Neural cell (in vitro differentiated cells): ENCODE results near the gene OBSCN. TPM values are rescaled to one million over a fixed set of nuclear protein-coding genes. Genes with fewer than 3 reads are reported as not detected.

Source experiments
- H2AFZ ChIP-seq: fragments of 200-600, 300-800 bp; sonication (generic), shearing (Covaris generic); 2 replicates; pipeline ENCODE4 v1.6.0; 2014; ENCODE audit warnings: low read depth, mild to moderate bottlenecking, antibody characterized with exemption, low read length, moderate library complexity
- H3F3A ChIP-seq: fragments of 200-600 bp; shearing (Covaris generic); 2 replicates; pipeline ENCODE4 v1.6.1; 2016; ENCODE audit warnings: mild to moderate bottlenecking, moderate library complexity, mixed read lengths, antibody characterized with exemption, low read length; ENCODE audit not compliant: insufficient read depth, poor library complexity, severe bottlenecking
- H3K27ac ChIP-seq: fragments of 200-600, 300-800 bp; sonication (generic), shearing (Covaris generic); 2 replicates; pipeline ENCODE4 v1.5.1; 2014; ENCODE audit warnings: mild to moderate bottlenecking, low read length, moderate library complexity
- H3K27me3 ChIP-seq: fragments of 300-800, 200-600 bp; sonication (generic), shearing (Covaris generic); 2 replicates; pipeline ENCODE4 v1.6.0; 2014; ENCODE audit warnings: mild to moderate bottlenecking, low read depth, low read length, moderate library complexity; ENCODE audit not compliant: insufficient read depth
- H3K36me3 ChIP-seq: fragments of 300-800, 200-600 bp; sonication (generic), shearing (Covaris generic); 2 replicates; pipeline ENCODE4 v1.5.1; 2014; ENCODE audit warnings: mild to moderate bottlenecking, antibody characterized with exemption, low read length, moderate library complexity; ENCODE audit not compliant: insufficient read depth
- H3K4me2 ChIP-seq: fragments of 300-800, 200-600 bp; sonication (generic), shearing (Covaris generic); 2 replicates; pipeline ENCODE4 v1.6.0; 2014; ENCODE audit warnings: mild to moderate bottlenecking, low read length
- H3K4me3 ChIP-seq: fragments of 300-800, 200-600 bp; sonication (generic), shearing (Covaris generic); 2 replicates; pipeline ENCODE4 v1.5.1; 2014; ENCODE audit warnings: mild to moderate bottlenecking, low read length, moderate library complexity
- H3K79me2 ChIP-seq: fragments of 200-600 bp; shearing (Covaris generic); replicated peaks from 2 replicates; pipeline ENCODE4 v1.6.0; 2014; ENCODE audit warnings: mild to moderate bottlenecking, low read length, moderate library complexity; ENCODE audit not compliant: insufficient read depth
- H3K9ac ChIP-seq: fragments of 300-800, 200-600 bp; sonication (generic), shearing (Covaris generic); 2 replicates; pipeline ENCODE4 v1.6.1; 2016; ENCODE audit warnings: mild to moderate bottlenecking, low read length, mixed read lengths
- H3K9me2 ChIP-seq: fragments of 200-600 bp; shearing (Covaris generic); 2 replicates; pipeline ENCODE4 v1.6.1; 2016; ENCODE audit warnings: mild to moderate bottlenecking, low read length, mixed read lengths; ENCODE audit not compliant: insufficient read depth
- H3K9me3 ChIP-seq: fragments of 200-600, 300-800 bp; sonication (generic), shearing (Covaris generic); 2 replicates; pipeline ENCODE4 v1.6.1; 2016; ENCODE audit warnings: mild to moderate bottlenecking, mixed run types, low read length, moderate library complexity, mixed read lengths
- H4K20me1 ChIP-seq: fragments of 200-600 bp; shearing (Covaris generic); 2 replicates; pipeline ENCODE4 v1.6.1; 2016; ENCODE audit warnings: mild to moderate bottlenecking, mixed run types; ENCODE audit not compliant: insufficient read depth
- EP300 ChIP-seq: fragments of 450-650 bp; conservative IDR thresholded peaks from 2 replicates; pipeline ENCODE4 v1.6.1; 2014; ENCODE audit warnings: antibody characterized with exemption, mild to moderate bottlenecking, moderate library complexity; ENCODE audit not compliant: poor library complexity, severe bottlenecking
- EZH2 ChIP-seq: fragments of 200-600, 300-800 bp; shearing (Covaris generic), sonication (generic); IDR thresholded peaks from 2 replicates; pipeline ENCODE4 v1.6.1; 2014; ENCODE audit warnings: antibody characterized with exemption, low read length, borderline replicate concordance, mild to moderate bottlenecking; ENCODE audit not compliant: insufficient read depth, poor library complexity, severe bottlenecking
- MXI1 ChIP-seq: fragments of 450-650 bp; conservative IDR thresholded peaks from 2 replicates; pipeline ENCODE4 v1.6.1; 2014; ENCODE audit warnings: antibody characterized with exemption, mild to moderate bottlenecking; ENCODE audit not compliant: poor library complexity, severe bottlenecking
- POLR2AphosphoS5 ChIP-seq: IDR thresholded peaks from 2 replicates; pipeline ENCODE4 v1.6.1; 2012
- RAD21 ChIP-seq: fragments of 450-650 bp; conservative IDR thresholded peaks from 2 replicates; pipeline ENCODE4 v1.6.1; 2014; ENCODE audit warnings: antibody characterized with exemption, mild to moderate bottlenecking, moderate library complexity
- SMC3 ChIP-seq: fragments of 450-650 bp; conservative IDR thresholded peaks from 2 replicates; pipeline ENCODE4 v1.6.1; 2014; ENCODE audit warnings: antibody characterized with exemption, mild to moderate bottlenecking, moderate library complexity; ENCODE audit not compliant: poor library complexity
- TAF1 ChIP-seq: IDR thresholded peaks from 2 replicates; pipeline ENCODE4 v1.6.1; 2012; ENCODE audit warnings: low read depth
- polyA plus RNA-seq: library from polyadenylated mRNA; depleted of rRNA; stranded (reverse); fragments of >200 nt; gene quantifications from 2 replicates; pipeline ENCODE4 v1.2.3, GENCODE V29; 2014
- TF ChIP-seq, protein P1 (sequence below): fragments of 450-650 bp; IDR thresholded peaks from 2 replicates; pipeline ENCODE4 v1.5.1; 2014; ENCODE audit warnings: antibody characterized with exemption, mild to moderate bottlenecking, moderate library complexity; ENCODE audit not compliant: poor library complexity, severe bottlenecking
- TF ChIP-seq, protein P2 (sequence below): IDR thresholded peaks from 2 replicates; pipeline ENCODE4 v1.6.1; 2012; ENCODE audit warnings: borderline replicate concordance

OBSCN gene
- polyA plus RNA-seq, 1 donor from 2014 or later = 7.2 TPM

DNA sequence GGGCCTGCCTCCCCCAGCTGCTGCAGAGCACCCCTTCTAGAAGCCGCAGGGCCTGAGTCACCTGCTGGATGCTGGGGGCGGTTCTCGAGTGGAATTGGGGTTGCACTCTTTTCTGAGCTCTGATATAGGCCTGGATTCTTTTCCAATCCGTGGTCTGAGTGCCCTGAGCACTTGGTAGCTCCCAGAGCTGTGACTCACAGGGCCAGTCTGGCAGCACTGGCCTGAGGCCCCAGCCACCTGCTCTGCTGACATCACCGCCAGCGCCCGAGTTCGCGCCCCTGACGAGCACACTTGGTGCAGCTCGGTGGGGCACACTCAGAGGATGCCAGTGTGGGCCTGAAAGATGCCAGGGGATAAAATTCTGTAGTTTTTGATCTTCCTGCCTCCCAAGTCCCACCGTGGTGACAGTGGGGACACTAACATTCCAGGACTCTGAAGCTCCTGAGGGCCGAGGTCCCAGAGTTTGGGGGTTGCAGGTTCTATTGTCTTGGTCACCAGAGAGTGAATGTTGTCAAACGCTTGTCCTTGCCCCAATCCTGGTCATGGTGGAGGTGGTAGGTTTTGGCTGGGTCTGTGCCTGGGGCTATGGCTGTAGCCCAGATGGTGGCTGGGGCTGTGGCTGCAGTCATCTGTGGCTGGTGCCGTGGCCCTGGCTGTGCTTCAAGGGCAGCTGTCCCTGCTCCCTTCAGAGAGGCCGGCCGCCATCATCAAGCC lies 74.6 kb downstream of the OBSCN start:
- no peak overlapping the region for H3K27ac ChIP-seq
- no peak overlapping the region for H3K9ac ChIP-seq
- H4K20me1 ChIP-seq = no peaks in the 10 kb centered on the region
- TF ChIP-seq TAF1 (no peak), SMC3 (no peak), POLR2AphosphoS5 (no peak), MXI1 (no peak), RAD21 (no peak), EP300 (no peak), EZH2 (no peak)
- TF ChIP-seq, protein P1, sequence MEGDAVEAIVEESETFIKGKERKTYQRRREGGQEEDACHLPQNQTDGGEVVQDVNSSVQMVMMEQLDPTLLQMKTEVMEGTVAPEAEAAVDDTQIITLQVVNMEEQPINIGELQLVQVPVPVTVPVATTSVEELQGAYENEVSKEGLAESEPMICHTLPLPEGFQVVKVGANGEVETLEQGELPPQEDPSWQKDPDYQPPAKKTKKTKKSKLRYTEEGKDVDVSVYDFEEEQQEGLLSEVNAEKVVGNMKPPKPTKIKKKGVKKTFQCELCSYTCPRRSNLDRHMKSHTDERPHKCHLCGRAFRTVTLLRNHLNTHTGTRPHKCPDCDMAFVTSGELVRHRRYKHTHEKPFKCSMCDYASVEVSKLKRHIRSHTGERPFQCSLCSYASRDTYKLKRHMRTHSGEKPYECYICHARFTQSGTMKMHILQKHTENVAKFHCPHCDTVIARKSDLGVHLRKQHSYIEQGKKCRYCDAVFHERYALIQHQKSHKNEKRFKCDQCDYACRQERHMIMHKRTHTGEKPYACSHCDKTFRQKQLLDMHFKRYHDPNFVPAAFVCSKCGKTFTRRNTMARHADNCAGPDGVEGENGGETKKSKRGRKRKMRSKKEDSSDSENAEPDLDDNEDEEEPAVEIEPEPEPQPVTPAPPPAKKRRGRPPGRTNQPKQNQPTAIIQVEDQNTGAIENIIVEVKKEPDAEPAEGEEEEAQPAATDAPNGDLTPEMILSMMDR = no peak
- TF ChIP-seq, protein P2, sequence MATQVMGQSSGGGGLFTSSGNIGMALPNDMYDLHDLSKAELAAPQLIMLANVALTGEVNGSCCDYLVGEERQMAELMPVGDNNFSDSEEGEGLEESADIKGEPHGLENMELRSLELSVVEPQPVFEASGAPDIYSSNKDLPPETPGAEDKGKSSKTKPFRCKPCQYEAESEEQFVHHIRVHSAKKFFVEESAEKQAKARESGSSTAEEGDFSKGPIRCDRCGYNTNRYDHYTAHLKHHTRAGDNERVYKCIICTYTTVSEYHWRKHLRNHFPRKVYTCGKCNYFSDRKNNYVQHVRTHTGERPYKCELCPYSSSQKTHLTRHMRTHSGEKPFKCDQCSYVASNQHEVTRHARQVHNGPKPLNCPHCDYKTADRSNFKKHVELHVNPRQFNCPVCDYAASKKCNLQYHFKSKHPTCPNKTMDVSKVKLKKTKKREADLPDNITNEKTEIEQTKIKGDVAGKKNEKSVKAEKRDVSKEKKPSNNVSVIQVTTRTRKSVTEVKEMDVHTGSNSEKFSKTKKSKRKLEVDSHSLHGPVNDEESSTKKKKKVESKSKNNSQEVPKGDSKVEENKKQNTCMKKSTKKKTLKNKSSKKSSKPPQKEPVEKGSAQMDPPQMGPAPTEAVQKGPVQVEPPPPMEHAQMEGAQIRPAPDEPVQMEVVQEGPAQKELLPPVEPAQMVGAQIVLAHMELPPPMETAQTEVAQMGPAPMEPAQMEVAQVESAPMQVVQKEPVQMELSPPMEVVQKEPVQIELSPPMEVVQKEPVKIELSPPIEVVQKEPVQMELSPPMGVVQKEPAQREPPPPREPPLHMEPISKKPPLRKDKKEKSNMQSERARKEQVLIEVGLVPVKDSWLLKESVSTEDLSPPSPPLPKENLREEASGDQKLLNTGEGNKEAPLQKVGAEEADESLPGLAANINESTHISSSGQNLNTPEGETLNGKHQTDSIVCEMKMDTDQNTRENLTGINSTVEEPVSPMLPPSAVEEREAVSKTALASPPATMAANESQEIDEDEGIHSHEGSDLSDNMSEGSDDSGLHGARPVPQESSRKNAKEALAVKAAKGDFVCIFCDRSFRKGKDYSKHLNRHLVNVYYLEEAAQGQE = no peak
- no peaks in the 10 kb centered on the region for H3K27me3 ChIP-seq
- H3K79me2 ChIP-seq = no peaks in the 10 kb centered on the region
- H3F3A ChIP-seq = no peaks in the 10 kb centered on the region
- H3K4me3 ChIP-seq = no peak overlapping the region
- no peak overlapping the region for H2AFZ ChIP-seq
- H3K9me3 ChIP-seq = no peaks in the 10 kb centered on the region
- no peaks in the 10 kb centered on the region for H3K9me2 ChIP-seq
- H3K4me2 ChIP-seq = no peak overlapping the region
- H3K36me3 ChIP-seq = no peaks in the 10 kb centered on the region

DNA sequence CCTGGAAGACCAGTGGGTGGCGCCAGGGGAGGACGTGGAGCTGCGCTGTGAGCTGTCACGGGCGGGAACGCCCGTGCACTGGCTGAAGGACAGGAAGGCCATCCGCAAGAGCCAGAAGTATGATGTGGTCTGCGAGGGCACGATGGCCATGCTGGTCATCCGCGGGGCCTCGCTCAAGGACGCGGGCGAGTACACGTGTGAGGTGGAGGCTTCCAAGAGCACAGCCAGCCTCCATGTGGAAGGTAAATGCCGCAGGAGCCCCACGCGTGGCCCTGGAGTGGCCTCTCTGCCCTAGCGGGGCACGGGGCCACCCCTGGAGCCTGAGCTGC lies 75.2 kb downstream of the OBSCN start:
- H3K36me3 ChIP-seq = no peaks in the 10 kb centered on the region
- no peak overlapping the region for H3K4me3 ChIP-seq
- no peak overlapping the region for H3K27ac ChIP-seq
- no peaks in the 10 kb centered on the region for H3F3A ChIP-seq
- no peaks in the 10 kb centered on the region for H3K9me2 ChIP-seq
- H4K20me1 ChIP-seq = no peaks in the 10 kb centered on the region
- H2AFZ ChIP-seq = no peak overlapping the region
- no peak overlapping the region for H3K4me2 ChIP-seq
- no peak for TF ChIP-seq EP300
- TF ChIP-seq, protein P2 = no peak
- TF ChIP-seq EZH2 = no peak
- TF ChIP-seq POLR2AphosphoS5 = no peak
- TF ChIP-seq MXI1 = no peak
- TF ChIP-seq RAD21 = no peak
- no peak for TF ChIP-seq TAF1
- TF ChIP-seq SMC3 = no peak
- TF ChIP-seq, protein P1 = no peak
- no peaks in the 10 kb centered on the region for H3K27me3 ChIP-seq
- no peaks in the 10 kb centered on the region for H3K9me3 ChIP-seq
- no peak overlapping the region for H3K9ac ChIP-seq
- no peaks in the 10 kb centered on the region for H3K79me2 ChIP-seq
